ENCODE results near the gene PCDHGA3.
A peak's percentile ranks its signal among the peaks of the same experiment; 100 is the strongest.

DNA sequence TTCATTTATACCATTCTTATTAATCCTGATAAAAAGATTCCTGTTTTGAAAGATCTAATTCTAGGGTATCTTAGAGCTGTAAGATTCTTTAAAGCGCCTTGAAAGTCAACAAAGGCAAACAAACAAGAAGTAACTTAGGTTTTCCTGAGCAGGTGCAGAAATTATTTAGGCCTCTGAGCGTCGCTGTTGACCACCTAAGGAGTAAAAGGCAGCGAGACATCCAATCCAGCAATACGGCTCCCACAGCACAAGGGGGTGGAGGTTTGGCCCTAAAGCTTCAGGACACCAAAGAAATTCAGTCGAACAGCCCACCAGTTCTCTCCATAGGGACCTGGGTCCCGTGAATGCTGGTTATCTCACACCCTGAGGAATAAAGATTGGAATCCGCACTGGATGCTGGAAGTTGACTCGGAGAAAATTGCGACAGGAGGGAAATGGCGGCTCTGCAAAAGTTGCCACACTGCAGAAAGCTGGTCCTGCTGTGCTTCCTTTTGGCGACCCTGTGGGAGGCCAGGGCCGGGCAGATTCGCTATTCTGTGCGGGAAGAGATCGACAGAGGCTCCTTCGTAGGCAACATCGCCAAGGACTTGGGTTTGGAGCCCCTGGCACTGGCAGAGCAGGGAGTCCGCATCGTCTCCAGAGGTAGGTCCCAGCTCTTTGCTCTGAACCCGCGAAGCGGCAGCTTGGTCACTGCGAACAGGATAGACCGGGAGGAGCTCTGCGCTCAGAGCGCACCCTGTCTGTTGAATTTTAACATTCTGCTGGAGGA is 4.9 kb upstream of the PCDHGA3 start, which contains the start of gene PCDHGA2:
- TF ChIP-seq FOXS1 (CRISPR knock-in tag; IDR thresholded peaks at IDR 0.05) (no peak), CTCF (IDR thresholded peaks at IDR 0.05) (peak; percentile 35; the same call in 2 of the 3 replicates), CEBPB (IDR thresholded peaks at IDR 0.05) (peak in 1 of 2 experiments; percentile 25; a peak in 1 of 4 replicates)

Measured in A549 (cell line).